Measurements from ENCODE around the gene HCRTR1.

GRCh38 chr1:31596737-31597097, 20.8 kb upstream of the HCRTR1 start:
- TF ChIP-seq EZH2 (IDR thresholded peaks at IDR 0.05; ENCODE audit: low read length, unreplicated experiment) (no peak), CTCF (conservative IDR thresholded peaks at IDR 0.05; ENCODE audit: low read depth, low read length) (no peak)
